ENCODE results near the gene JMJD1C. TPM values are rescaled to one million over a fixed set of nuclear protein-coding genes. Genes with fewer than 3 reads are reported as not detected.
A peak's percentile ranks its signal among the peaks of the same experiment; 100 is the strongest.

The JMJD1C gene
- total and polyA plus RNA-seq, 2 donors (not counting 3 experiments of a cell fraction or from before 2014, with no cell fraction given), result 32.1 to 97.1 TPM

DNA sequence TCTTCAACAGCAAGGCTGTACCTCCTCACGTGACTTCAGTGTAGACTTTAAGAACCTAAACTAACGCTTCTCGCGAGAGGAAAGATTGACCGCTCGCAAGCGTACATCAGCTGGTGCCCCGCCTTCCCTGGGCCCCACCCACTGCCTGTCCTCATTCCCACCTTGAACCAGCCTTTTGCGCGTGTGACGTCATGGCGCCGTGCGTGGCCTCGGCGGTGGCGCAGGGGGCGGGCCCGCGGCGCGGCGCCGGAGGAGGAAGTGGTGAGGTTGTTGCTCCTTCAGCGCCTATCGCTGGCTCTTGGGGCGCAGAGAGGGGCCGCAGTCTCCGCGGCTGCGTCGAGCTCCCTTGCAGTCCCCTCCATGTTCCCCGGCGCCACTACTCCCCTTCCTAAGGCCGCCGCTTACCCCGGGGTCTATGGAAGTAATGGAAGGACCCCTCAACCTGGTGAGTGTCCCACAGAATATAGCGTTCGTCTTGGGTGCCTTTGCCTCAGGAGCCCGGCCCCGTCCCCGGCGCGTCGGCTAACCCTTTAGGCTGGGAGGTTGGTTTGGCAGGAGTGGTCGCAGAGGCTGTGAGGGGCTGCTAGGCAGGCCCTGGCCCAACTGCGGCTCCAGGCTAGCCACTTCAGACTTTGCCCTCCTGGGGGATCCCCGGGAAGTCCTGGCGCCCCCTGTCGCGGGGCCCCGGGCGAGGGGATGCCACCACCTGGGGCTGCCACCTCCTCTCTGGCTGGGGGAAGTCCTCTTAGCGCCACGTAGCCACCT, 332.5 kb downstream of the JMJD1C start, which contains the start of gene NRBF2:
Gene NRBF2 (plus strand): TSS at position 273 of the 765 bp plus-strand sequence. CDS start 143 bp downstream, at position 416.
- dilution Hi-C loops (cut with MboI; ENCODE audit: extremely low pct_ligation_motif_present, low sequenced_read_pairs) (no loop called here), intact Hi-C loops (cut with micrococcal nuclease) (loop anchor here (1.0 to 5.0 kb wide), 2 partner anchors 317 to 541 kb away; partner anchors contain the start of gene EGR2)
- H3K4me3 ChIP-seq (replicated peaks in 1 of 3; ENCODE audit: insufficient read depth in 1 of 3, low read depth in 1 of 3, low read length in 3 of 3), result peak within 1 kb of the TSS; percentile 48 to 73 (median 69)
- peak within 1 kb of the TSS; percentile 63 for H2AFZ ChIP-seq (ENCODE audit: low read depth, low read length)
- no peaks in the 10 kb centered on the region for H3K9me3 ChIP-seq (replicated peaks; ENCODE audit: control insufficient read depth, insufficient read depth, low read length)
- POLR2A ChIA-PET, result interaction anchor here (0.9 to 1.5 kb wide), 4 partner anchors 9 to 34 kb away, joined by 3 read pairs; no protein-coding TSS in a partner anchor
- DNase-seq (ENCODE audit: low read depth, low spot score) (peak; percentile 98), FAIRE-seq (peak; percentile 95)
- peak within 1 kb of the TSS; percentile 90 for H3K9ac ChIP-seq (replicated peaks; ENCODE audit: extremely low read depth, insufficient read depth, low read length)
- H3K79me2 ChIP-seq (ENCODE audit: control insufficient read depth, insufficient read depth, low read length), result peaks cover 48% of the 10 kb centered on the region
- peaks cover 7% of the 10 kb centered on the region for H3K4me1 ChIP-seq (ENCODE audit: control insufficient read depth, extremely low read depth, insufficient read depth, low read length)
- H3K4me2 ChIP-seq (ENCODE audit: insufficient read depth, low read length), result peak within 1 kb of the TSS; percentile 87
- CTCF ChIA-PET, result interaction anchor here (0.7 to 2.9 kb wide), 9 partner anchors 9 to 869 kb away, joined by 3 to 19 read pairs (median 5); no protein-coding TSS in a partner anchor
- no peaks in the 10 kb centered on the region for H3K36me3 ChIP-seq (ENCODE audit: control insufficient read depth in 2 of 2, extremely low read depth in 1 of 2, insufficient read depth in 2 of 2, low read length in 2 of 2)
- H3K27me3 ChIP-seq (ENCODE audit: control insufficient read depth in 2 of 2, insufficient read depth in 2 of 2, low read length in 2 of 2), result no peaks in the 10 kb centered on the region
- TF ChIP-seq EZH2 (IDR thresholded peaks at IDR 0.05; ENCODE audit: borderline replicate concordance, low read depth, low read length, severe bottlenecking), result no peak
- TF ChIP-seq POLR2AphosphoS5 (IDR thresholded peaks at IDR 0.05; ENCODE audit: insufficient read depth, low read depth, low read length), result peak; percentile 88
- peak; percentile 2 for TF ChIP-seq JUN (IDR thresholded peaks at IDR 0.05; ENCODE audit: borderline replicate concordance, insufficient read depth, insufficient read length, low read depth)
- TF ChIP-seq POLR2A (IDR thresholded peaks at IDR 0.05; ENCODE audit: low read depth, low read length), result peak; percentile 97
- TF ChIP-seq, protein P1, sequence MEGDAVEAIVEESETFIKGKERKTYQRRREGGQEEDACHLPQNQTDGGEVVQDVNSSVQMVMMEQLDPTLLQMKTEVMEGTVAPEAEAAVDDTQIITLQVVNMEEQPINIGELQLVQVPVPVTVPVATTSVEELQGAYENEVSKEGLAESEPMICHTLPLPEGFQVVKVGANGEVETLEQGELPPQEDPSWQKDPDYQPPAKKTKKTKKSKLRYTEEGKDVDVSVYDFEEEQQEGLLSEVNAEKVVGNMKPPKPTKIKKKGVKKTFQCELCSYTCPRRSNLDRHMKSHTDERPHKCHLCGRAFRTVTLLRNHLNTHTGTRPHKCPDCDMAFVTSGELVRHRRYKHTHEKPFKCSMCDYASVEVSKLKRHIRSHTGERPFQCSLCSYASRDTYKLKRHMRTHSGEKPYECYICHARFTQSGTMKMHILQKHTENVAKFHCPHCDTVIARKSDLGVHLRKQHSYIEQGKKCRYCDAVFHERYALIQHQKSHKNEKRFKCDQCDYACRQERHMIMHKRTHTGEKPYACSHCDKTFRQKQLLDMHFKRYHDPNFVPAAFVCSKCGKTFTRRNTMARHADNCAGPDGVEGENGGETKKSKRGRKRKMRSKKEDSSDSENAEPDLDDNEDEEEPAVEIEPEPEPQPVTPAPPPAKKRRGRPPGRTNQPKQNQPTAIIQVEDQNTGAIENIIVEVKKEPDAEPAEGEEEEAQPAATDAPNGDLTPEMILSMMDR (IDR thresholded peaks at IDR 0.05; ENCODE audit: extremely low read depth in 1 of 2, insufficient read depth in 1 of 2, low read depth in 1 of 2, low read length in 2 of 2), result peak; percentile 10 to 24
- TF ChIP-seq, protein P2, sequence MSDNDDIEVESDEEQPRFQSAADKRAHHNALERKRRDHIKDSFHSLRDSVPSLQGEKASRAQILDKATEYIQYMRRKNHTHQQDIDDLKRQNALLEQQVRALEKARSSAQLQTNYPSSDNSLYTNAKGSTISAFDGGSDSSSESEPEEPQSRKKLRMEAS (IDR thresholded peaks at IDR 0.05; ENCODE audit: insufficient read depth, insufficient read length), result peak; percentile 91
- no peak for TF ChIP-seq MYC (IDR thresholded peaks at IDR 0.05; ENCODE audit: low read depth, low read length)
- BruUV-seq (replicated peaks), result TSS peak; percentile 49
- no peaks in the 10 kb centered on the region for H4K20me1 ChIP-seq (replicated peaks; ENCODE audit: control insufficient read depth, extremely low read depth, insufficient read depth, low read length)
- no peaks in the 10 kb centered on the region for H3K9me1 ChIP-seq (replicated peaks; ENCODE audit: control insufficient read depth, extremely low read depth, insufficient read depth, low read length)
- peak within 1 kb of the TSS; percentile 78 for H3K27ac ChIP-seq (ENCODE audit: insufficient read depth, low read depth, low read length)

Data from endothelial cell of umbilical vein (primary cell).